RWPE2 (cell line): ENCODE data around the gene CLIC3.

Source experiments
- ATAC-seq: fragments of 200-7000 bp; cut with Tn5 transposase; 3 replicates; pipeline ENCODE4 v1.9.1; 2021; ENCODE audit warnings: low read depth
- DNase-seq: peaks from one replicate; pipeline ENCODE4 v3.0.0-alpha.2; 2020; ENCODE audit warnings: low spot score
- H3K27ac ChIP-seq: fragments of 450-650 bp; 2 replicates; pipeline ENCODE4 v1.5.1; 2017; ENCODE audit warnings: mild to moderate bottlenecking; ENCODE audit not compliant: poor library complexity, severe bottlenecking
- H3K27me3 ChIP-seq: fragments of 250-450 bp; sonication (Bioruptor Pico); 2 replicates; pipeline ENCODE4 v1.5.1; 2021; ENCODE audit warnings: mild to moderate bottlenecking, moderate library complexity; ENCODE audit not compliant: insufficient read depth, poor library complexity, severe bottlenecking
- H3K36me3 ChIP-seq: fragments of 250-450 bp; sonication (Bioruptor Pico); 2 replicates; pipeline ENCODE4 v1.5.1; 2020; ENCODE audit warnings: low read depth, mild to moderate bottlenecking, moderate library complexity
- H3K4me1 ChIP-seq: fragments of 250-450 bp; sonication (Bioruptor Pico); 2 replicates; pipeline ENCODE4 v1.5.1; 2021; ENCODE audit warnings: mild to moderate bottlenecking, moderate library complexity; ENCODE audit not compliant: insufficient read depth, poor library complexity, severe bottlenecking
- H3K4me3 ChIP-seq: fragments of 250-450 bp; sonication (Bioruptor Pico); 2 replicates; pipeline ENCODE4 v1.5.1; 2021; ENCODE audit warnings: mild to moderate bottlenecking, moderate library complexity; ENCODE audit not compliant: severe bottlenecking
- H3K9me3 ChIP-seq: fragments of 250-450 bp; sonication (Bioruptor Pico); 2 replicates; pipeline ENCODE4 v1.5.1; 2021; ENCODE audit warnings: mild to moderate bottlenecking, moderate library complexity; ENCODE audit not compliant: severe bottlenecking
- CTCF ChIP-seq: fragments of 450-650 bp; IDR thresholded peaks from one replicate; pipeline ENCODE4 v1.5.1; 2017; ENCODE audit warnings: mild to moderate bottlenecking, moderate library complexity; ENCODE audit not compliant: poor library complexity, severe bottlenecking

The CLIC3 gene

DNA sequence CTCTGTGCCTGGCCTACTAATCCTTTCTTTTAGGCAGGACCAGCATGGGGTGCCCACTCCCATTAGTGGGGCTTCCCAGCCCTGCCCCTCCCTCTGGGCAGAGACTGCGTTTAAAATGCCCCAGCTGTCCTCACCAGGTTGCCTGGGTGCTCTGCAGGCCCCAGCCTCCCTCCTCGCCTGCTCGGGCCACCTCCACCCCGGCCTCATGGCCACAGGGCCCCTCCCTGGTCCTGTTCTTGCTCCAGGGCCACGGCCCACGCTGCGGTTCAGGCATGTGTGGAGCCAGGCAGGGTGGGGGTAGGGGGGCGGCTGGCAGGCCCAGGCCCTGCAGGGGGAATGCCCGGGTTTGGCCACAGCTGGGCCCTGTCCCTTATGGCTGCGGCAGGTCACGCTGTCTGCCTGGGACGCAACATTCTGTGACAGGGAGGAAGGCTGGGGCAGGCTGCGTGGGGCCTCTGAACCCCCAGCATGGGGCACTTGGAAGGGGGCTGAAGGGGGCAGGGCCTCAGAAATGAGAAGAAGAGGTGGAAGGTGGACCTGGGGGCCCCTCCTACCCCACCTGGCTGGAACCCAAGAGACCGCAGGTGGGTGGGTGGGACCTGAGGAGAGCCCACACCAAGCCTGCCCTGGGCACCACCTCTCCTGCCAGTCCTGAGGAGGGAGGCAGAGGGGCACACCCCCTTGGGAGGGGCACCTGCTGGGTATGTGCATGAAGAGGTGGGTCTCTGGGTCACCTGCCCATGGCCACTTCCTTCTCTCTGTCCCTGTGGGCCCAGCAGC lies 44.6 kb downstream of the CLIC3 start, which contains the start of gene LCN12:
Gene LCN12, plus strand, starts transcription at position 733 of the 780 bp plus-strand sequence. CDS start 55 bp downstream, outside the sequence.
- no peak for TF ChIP-seq CTCF
- no peak within 1 kb of the TSS for H3K27ac ChIP-seq
- H3K27me3 ChIP-seq = no peaks in the 10 kb centered on the region
- ATAC-seq = no peak
- no peaks in the 10 kb centered on the region for H3K36me3 ChIP-seq
- no peak within 1 kb of the TSS for H3K4me3 ChIP-seq
- peak; percentile 57 for DNase-seq
- peaks cover 6% of the 10 kb centered on the region for H3K4me1 ChIP-seq
- H3K9me3 ChIP-seq = no peaks in the 10 kb centered on the region

DNA sequence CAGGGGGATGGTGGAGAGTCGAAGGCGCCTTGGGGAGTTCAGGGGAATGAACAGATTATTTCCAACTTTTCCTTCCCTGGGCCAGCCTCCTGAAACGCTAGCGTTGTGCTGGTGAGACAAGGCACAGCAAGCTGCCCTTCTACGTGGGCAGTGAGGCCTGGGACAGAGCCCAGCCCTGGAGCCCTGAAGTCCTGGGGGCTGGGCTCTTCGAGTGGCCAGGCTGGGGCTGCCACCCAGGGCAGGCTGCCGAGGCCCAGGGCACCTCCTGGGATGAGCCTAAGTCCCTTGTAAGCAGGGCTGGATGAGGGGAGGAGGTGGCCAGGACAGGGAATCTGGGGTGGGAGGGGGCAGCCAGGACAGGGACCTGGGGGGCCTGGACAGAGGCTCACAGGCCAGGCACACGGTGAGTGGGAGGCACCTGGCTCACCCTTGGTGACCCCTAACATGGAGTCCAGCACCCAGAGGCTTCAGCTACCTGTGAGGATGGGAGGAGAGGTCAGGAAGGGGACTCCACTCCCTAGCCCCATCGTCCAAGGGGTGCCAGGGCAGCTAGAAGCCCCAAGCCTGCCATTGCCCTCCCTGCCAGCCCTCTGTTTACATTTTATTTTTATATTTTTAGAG lies 45.6 kb downstream of the CLIC3 start:
- DNase-seq = no peak
- ATAC-seq = no peak
- no peak for TF ChIP-seq CTCF
- peaks cover 6% of the 10 kb centered on the region for H3K4me1 ChIP-seq
- no peaks in the 10 kb centered on the region for H3K36me3 ChIP-seq
- H3K27me3 ChIP-seq = no peaks in the 10 kb centered on the region
- H3K4me3 ChIP-seq = peak overlapping the region; percentile 51
- peak overlapping the region; percentile 58 for H3K27ac ChIP-seq
- H3K9me3 ChIP-seq = no peaks in the 10 kb centered on the region

DNA sequence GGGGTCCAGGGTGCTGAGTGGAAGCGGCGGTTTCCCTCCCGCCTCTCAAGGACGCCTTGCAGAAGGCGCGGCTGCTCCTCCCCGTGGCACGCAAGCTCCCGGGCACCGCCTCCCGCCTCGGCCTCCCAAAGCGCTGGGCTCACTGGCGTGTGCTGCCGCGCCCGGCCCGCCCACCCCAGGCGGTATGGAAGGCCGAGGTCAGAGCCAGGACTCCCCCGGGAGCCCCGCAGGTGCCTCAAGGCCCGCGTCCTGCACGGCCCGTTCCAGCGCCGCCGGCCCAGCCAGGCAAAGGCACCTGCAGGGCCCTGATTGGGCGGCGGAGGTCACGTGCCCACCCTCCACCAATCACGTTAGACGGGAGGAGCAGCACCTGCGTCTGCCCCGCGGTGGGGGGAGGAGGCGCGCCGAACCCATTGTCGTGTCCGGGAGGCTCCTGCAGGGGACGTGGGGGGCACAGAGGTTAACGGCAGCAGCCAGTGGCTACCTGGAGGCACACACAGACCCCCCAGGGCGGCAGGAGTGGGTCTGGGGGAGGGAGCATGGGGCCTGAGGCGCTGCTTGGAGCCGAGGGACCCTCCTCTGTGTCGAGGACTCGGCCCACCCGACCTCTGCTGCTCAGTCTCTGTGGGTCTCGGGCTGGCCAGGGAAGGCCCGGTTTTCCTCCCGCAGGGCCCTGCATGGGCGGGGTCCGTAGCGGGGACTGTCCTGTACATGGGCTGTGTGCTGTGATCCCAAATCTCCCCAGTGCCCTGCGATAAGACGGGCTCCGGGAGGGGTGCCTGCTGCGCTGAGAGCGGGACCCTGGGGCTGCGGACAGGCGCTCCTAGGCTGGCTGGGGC lies 46.3 kb downstream of the CLIC3 start:
- no peaks in the 10 kb centered on the region for H3K36me3 ChIP-seq
- H3K4me1 ChIP-seq = peaks cover 6% of the 10 kb centered on the region
- no peaks in the 10 kb centered on the region for H3K27me3 ChIP-seq
- peak; percentile 20 for TF ChIP-seq CTCF
- peak overlapping the region; percentile 51 for H3K4me3 ChIP-seq
- ATAC-seq (peak; percentile 86), DNase-seq (peak; percentile 94)
- H3K27ac ChIP-seq = peak overlapping the region; percentile 58
- H3K9me3 ChIP-seq = no peaks in the 10 kb centered on the region

DNA sequence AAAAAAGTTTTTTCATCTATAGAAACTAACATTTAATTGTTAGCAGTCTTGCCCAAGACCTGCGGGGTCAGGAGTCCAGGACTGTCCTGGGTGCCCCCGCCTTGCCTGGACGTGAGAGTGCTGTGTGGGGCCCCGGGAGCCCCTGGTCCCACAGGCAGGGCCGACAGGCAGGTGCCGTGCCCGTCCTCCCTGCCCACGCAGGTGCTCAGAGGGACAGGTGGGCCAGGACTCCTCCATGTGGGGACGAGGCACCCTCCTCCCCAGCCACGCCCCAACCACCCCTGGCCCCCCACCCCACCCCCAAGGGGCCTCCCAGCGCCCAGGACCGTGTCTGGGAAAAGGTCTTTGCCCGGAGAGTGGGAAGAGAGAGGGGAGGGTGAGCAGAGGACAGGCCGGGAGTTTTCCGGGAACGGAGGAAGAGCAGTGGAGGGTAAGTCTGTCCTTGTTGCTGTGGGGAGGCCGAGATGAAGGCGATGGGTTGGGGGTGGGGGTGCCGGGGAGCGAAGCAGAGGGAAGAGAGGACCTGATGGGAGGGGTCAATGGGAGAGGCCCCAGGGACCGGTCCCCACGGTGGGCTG lies 47.0 kb downstream of the CLIC3 start:
- H3K27me3 ChIP-seq = no peaks in the 10 kb centered on the region
- DNase-seq (peak; percentile 51), ATAC-seq (peak; percentile 10)
- H3K9me3 ChIP-seq = no peaks in the 10 kb centered on the region
- peaks cover 9% of the 10 kb centered on the region for H3K4me1 ChIP-seq
- peak overlapping the region; percentile 51 for H3K4me3 ChIP-seq
- peak overlapping the region; percentile 58 for H3K27ac ChIP-seq
- H3K36me3 ChIP-seq = no peaks in the 10 kb centered on the region
- TF ChIP-seq CTCF = no peak
